PFSK-1 (cell line): ENCODE measurements around the gene PTPN5.

ENCODE experiments used
- FOXP2 ChIP-seq: optimal IDR thresholded peaks from 2 replicates; pipeline ENCODE3; 2011; ENCODE audit warnings: borderline replicate concordance, control low read depth, inconsistent platforms; ENCODE audit not compliant: insufficient read depth; ENCODE audit errors: extremely low read length, extremely low read depth
- POLR2AphosphoS5 ChIP-seq: IDR thresholded peaks from 2 replicates; pipeline ENCODE4 v1.6.1; 2012; ENCODE audit warnings: low read depth, mild to moderate bottlenecking, control low read depth, low read length, moderate library complexity
- REST ChIP-seq, 2 experiments: IDR thresholded peaks; 2 replicates each; pipeline versions ENCODE4 v1.6.1 to v1.8.0; 2011 to 2012; ENCODE audit warnings: low read depth in 2 of 2, low read length in 2 of 2, control low read depth in 1 of 2, inconsistent platforms in 1 of 2, mild to moderate bottlenecking in 1 of 2, moderate library complexity in 1 of 2; ENCODE audit not compliant: insufficient read depth in 1 of 2
- SIN3A ChIP-seq: IDR thresholded peaks from 2 replicates; pipeline ENCODE4 v1.6.1; 2012; ENCODE audit warnings: mild to moderate bottlenecking, low read length, moderate library complexity, borderline replicate concordance; ENCODE audit not compliant: insufficient read depth
- TAF1 ChIP-seq: IDR thresholded peaks from 2 replicates; pipeline ENCODE4 v1.6.1; 2012; ENCODE audit warnings: low read length, control low read depth, borderline replicate concordance; ENCODE audit not compliant: insufficient read depth

PTPN5 gene

DNA sequence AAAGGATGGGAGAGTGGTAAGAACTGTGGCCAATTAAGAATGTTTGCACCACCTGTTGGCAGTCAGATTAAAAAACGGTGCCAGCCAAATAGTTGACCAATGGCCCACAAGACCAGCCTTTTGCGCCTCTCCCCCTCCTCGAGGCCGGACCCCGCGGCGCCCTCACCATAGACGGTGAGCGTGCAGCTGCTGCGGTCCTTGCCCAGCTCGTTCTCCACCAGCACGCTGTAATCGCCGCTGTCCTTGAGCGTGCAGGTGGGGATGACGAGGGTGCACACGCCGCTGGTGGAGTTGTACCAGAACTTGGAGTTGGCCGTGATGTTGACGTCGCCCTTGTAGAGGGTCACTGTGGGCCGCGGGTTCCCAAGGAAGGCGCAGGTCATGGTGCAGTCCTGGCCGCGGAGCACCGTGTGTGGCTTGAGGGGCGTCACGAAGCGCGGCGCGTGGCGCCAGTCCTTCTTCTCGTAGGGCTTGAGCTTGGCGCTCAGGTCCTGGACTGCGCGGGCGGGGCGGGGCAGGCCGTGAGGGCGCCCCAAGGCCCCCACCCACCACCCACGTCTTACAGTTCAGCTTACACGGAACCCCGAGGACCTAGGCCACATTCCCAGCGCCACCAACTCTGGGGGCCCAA is 85.8 kb downstream of the PTPN5 start:
- TF ChIP-seq SIN3A (no peak), REST (IDR thresholded peaks at IDR 0.05; ENCODE audit: insufficient read depth in 1 of 2, low read depth in 2 of 2, low read length in 2 of 2) (no peak), POLR2AphosphoS5 (no peak), TAF1 (no peak), FOXP2 (no peak)

DNA sequence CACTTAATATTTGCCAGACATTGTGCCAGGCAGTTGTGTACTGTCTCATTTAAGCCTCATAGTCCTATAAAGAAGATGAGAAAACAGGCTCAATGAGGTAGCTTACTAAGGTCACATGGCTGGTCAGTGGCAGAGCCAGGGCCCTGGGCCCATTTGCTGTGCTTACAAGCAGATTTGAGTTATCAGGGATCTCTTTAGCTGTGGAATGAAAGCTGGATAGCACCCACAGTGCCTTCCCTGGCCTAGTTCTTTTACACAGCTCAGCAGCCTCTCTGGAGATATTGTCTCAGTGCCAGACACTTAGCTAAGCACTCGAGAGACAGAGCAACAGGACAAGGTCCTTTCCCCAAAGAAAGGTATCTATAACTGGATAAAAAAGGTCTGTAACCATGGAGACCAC is 86.9 kb downstream of the PTPN5 start:
- no peak for TF ChIP-seq TAF1
- TF ChIP-seq SIN3A, result no peak
- TF ChIP-seq POLR2AphosphoS5, result no peak
- TF ChIP-seq REST (IDR thresholded peaks at IDR 0.05; ENCODE audit: insufficient read depth in 1 of 2, low read depth in 2 of 2, low read length in 2 of 2), result no peak
- TF ChIP-seq FOXP2, result no peak

DNA sequence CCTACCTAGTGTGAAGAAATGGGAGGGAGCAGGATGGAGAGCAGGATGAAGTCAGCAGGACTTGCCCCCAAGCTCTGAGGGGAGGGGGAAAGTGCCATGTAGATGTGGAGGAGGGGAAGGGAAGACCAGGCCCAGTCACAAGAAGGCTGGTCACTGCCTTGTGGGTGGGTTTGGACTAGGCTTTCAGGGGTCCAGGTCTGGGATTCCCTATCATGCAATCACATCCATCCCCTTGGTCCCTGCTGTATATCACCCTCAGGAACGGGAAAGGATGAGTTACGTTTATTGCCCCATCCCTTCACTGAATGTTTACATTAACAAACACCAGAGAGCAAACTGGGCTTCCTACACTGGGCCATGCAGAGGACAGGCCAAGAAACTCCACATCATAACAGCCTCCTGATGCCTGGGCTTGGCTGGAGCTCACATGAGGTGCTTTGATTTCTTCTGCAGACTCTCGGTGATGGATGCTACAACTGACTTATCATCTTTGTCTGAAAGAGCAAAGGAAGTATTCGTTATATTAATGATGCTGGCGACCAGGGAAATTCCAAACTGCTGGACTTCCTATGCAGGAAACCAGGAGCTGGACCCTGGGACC is 87.5 kb downstream of the PTPN5 start:
- TF ChIP-seq POLR2AphosphoS5 (no peak), REST (IDR thresholded peaks at IDR 0.05; ENCODE audit: insufficient read depth in 1 of 2, low read depth in 2 of 2, low read length in 2 of 2) (no peak), TAF1 (no peak), FOXP2 (no peak), SIN3A (no peak)

GRCh38 chr11:18703001-18703763 is 88.4 kb downstream of the PTPN5 start:
- TF ChIP-seq SIN3A, result no peak
- no peak for TF ChIP-seq REST (IDR thresholded peaks at IDR 0.05; ENCODE audit: insufficient read depth in 1 of 2, low read depth in 2 of 2, low read length in 2 of 2)
- no peak for TF ChIP-seq TAF1
- no peak for TF ChIP-seq FOXP2
- no peak for TF ChIP-seq POLR2AphosphoS5

DNA sequence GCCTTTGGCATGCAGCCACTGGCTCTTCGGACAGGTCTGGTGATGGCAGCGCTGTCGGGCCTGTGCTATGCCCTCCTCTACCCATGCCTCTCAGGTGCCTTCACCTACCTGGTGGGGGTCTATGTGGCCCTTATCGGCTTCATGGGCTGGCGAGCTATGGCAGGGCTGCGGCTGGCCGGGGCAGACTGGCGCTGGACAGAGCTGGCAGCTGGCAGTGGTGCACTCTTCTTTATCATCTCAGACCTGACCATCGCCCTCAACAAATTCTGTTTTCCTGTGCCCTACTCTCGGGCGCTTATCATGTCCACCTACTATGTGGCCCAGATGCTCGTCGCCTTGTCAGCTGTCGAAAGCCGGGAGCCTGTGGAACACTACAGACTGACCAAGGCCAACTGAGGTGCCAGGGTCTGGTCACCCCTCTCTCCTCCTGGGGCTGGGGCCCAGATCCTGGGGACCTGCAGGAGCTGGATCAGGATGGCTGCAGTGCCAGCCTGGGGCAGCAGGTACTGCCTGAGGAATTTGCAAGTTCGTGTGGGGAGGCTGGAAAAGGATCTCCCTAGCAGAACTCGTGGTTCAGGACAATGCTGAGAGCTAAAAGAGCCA is 89.9 kb downstream of the PTPN5 start:
- TF ChIP-seq SIN3A, result no peak
- no peak for TF ChIP-seq POLR2AphosphoS5
- no peak for TF ChIP-seq REST (IDR thresholded peaks at IDR 0.05; ENCODE audit: insufficient read depth in 1 of 2, low read depth in 2 of 2, low read length in 2 of 2)
- TF ChIP-seq FOXP2, result no peak
- no peak for TF ChIP-seq TAF1
